Esophagus muscularis mucosa (tissue), 3 donors: ENCODE results near the gene NALCN.

Source experiments
- POLR2A ChIP-seq: fragments of 450-650 bp; IDR thresholded peaks from one replicate; pipeline ENCODE4 v1.6.1; 2017; ENCODE audit warnings: antibody characterized with exemption, moderate library complexity, mild to moderate bottlenecking, low read depth
- POLR2AphosphoS5 ChIP-seq, 2 donors: sonication (generic); formaldehyde crosslinking; IDR thresholded peaks; one replicate each; pipeline ENCODE4 v1.6.1; 2017; ENCODE audit warnings: antibody characterized with exemption in 2 of 2
- TF ChIP-seq, protein P1 (sequence below), 3 experiments: fragments of 200-600 bp in 2 of 3; fragments of 450-650 bp in 1 of 3; sonication (generic) in 2 of 3; IDR thresholded peaks; one replicate each; pipeline ENCODE4 v1.5.1; 2017 to 2019; ENCODE audit warnings: antibody characterized with exemption in 3 of 3, mild to moderate bottlenecking in 2 of 3, moderate library complexity in 1 of 3

DNA sequence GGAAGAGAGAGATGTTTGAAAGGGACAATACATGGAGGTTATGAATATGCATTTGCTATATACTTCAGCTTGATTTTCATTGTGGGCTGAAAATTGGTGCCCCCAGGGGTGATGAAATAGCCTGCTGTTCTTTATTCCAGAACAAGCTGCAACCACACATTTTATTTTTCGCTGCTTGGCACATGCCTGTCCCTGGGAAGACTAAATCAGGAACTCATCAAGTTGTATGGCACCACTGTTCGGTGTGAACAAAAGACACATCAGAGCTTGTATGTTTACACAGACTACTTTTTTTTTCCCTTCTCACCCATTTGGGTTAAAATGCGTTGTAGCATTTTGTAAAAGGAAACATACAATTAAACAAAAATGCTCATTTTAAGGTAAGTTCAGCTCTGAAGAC lies 230.7 kb downstream of the NALCN start:
- no peak for TF ChIP-seq POLR2A
- TF ChIP-seq, protein P1, sequence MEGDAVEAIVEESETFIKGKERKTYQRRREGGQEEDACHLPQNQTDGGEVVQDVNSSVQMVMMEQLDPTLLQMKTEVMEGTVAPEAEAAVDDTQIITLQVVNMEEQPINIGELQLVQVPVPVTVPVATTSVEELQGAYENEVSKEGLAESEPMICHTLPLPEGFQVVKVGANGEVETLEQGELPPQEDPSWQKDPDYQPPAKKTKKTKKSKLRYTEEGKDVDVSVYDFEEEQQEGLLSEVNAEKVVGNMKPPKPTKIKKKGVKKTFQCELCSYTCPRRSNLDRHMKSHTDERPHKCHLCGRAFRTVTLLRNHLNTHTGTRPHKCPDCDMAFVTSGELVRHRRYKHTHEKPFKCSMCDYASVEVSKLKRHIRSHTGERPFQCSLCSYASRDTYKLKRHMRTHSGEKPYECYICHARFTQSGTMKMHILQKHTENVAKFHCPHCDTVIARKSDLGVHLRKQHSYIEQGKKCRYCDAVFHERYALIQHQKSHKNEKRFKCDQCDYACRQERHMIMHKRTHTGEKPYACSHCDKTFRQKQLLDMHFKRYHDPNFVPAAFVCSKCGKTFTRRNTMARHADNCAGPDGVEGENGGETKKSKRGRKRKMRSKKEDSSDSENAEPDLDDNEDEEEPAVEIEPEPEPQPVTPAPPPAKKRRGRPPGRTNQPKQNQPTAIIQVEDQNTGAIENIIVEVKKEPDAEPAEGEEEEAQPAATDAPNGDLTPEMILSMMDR (IDR thresholded peaks at IDR 0.05) = no peak
- TF ChIP-seq POLR2AphosphoS5 (IDR thresholded peaks at IDR 0.05) = no peak
